Breast epithelium (tissue), 4 donors: ENCODE results near the gene IL17C. TPM values are rescaled to one million over a fixed set of nuclear protein-coding genes. Genes with fewer than 3 reads are reported as not detected.

Experiments
- DNase-seq, 2 donors: peaks; one replicate each; pipeline ENCODE4 v3.0.0-alpha.2; 2019; ENCODE audit warnings: low spot score in 2 of 2
- H3K27ac ChIP-seq, 2 donors: fragments of 200-600 bp; sonication (generic) in 1 of 2; one replicate each; pipeline ENCODE4 v1.5.1; 2016 to 2019; ENCODE audit warnings: mild to moderate bottlenecking in 1 of 2
- H3K27me3 ChIP-seq, 2 donors: fragments of 200-600 bp; sonication (generic) in 1 of 2; one replicate each; pipeline versions ENCODE4 v1.5.1 to v1.6.0; 2017 to 2019; ENCODE audit warnings: control low read depth in 1 of 2, mild to moderate bottlenecking in 1 of 2
- H3K36me3 ChIP-seq: fragments of 200-600 bp; one replicate; pipeline ENCODE4 v1.5.1; 2019
- H3K4me1 ChIP-seq, 2 donors: fragments of 200-600 bp; sonication (generic); one replicate each; pipeline ENCODE4 v1.5.1; 2016 to 2019; ENCODE audit warnings: control low read depth in 1 of 2
- H3K4me3 ChIP-seq, 3 donors: fragments of 200-600 bp; sonication (generic); 1 replicate in 2 of 3; 2 replicates in 1 of 3; pipeline ENCODE4 v1.5.1; 2016 to 2019; ENCODE audit warnings: mild to moderate bottlenecking in 3 of 3, moderate library complexity in 2 of 3
- H3K9me3 ChIP-seq, 2 donors: fragments of 200-600 bp; sonication (generic) in 1 of 2; one replicate each; pipeline ENCODE4 v1.5.1; 2016 to 2019; ENCODE audit warnings: control low read depth in 1 of 2
- POLR2A ChIP-seq: fragments of 450-650 bp; IDR thresholded peaks from one replicate; pipeline ENCODE4 v1.6.1; 2016; ENCODE audit warnings: antibody characterized with exemption, mild to moderate bottlenecking, moderate library complexity
- POLR2AphosphoS5 ChIP-seq, 3 donors: sonication (generic); formaldehyde crosslinking; IDR thresholded peaks; one replicate each; pipeline ENCODE4 v1.6.1; 2017; ENCODE audit warnings: antibody characterized with exemption in 3 of 3
- intact Hi-C: fragments of 100-400 bp; cut with DNase I; formaldehyde crosslinking; loops from one replicate; pipeline ENCODE4 v1.15.1; 2023; ENCODE audit warnings: low total_unique reads
- total RNA-seq, 3 donors: library from RNA; depleted of rRNA; stranded (reverse); fragments of >200 nt; gene quantifications; one replicate each; pipeline ENCODE4 v1.1.0, GENCODE V29; 2016
- TF ChIP-seq, protein P1 (sequence below), 3 donors: fragments of 450-650 bp; IDR thresholded peaks; one replicate each; pipeline ENCODE4 v1.5.1; 2016 to 2017; ENCODE audit warnings: antibody characterized with exemption in 3 of 3, mild to moderate bottlenecking in 3 of 3, moderate library complexity in 3 of 3

Gene IL17C
- total RNA-seq, 3 donors from 2014 or later = not detected

DNA sequence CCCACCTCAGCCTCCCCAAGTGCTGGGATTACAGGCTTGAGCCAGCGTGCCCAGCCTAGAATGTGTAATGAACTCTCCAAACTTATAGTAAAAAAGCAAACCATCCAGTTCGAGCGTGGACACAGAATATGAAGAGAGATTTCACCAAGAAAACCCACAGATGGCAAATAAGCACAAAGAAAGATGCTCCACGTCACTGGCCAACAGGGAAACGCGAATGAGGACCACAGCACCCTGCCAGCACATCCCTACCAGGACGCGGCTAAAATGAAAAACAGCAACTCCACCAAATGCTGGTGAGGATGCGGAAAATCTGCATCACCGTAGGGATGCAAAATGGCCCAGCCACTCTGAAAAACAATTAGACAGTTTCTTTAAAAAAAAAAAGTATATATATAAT, 23.1 kb downstream of the IL17C start:
- no peak for TF ChIP-seq POLR2AphosphoS5 (IDR thresholded peaks at IDR 0.05)
- TF ChIP-seq POLR2A = no peak
- TF ChIP-seq, protein P1, sequence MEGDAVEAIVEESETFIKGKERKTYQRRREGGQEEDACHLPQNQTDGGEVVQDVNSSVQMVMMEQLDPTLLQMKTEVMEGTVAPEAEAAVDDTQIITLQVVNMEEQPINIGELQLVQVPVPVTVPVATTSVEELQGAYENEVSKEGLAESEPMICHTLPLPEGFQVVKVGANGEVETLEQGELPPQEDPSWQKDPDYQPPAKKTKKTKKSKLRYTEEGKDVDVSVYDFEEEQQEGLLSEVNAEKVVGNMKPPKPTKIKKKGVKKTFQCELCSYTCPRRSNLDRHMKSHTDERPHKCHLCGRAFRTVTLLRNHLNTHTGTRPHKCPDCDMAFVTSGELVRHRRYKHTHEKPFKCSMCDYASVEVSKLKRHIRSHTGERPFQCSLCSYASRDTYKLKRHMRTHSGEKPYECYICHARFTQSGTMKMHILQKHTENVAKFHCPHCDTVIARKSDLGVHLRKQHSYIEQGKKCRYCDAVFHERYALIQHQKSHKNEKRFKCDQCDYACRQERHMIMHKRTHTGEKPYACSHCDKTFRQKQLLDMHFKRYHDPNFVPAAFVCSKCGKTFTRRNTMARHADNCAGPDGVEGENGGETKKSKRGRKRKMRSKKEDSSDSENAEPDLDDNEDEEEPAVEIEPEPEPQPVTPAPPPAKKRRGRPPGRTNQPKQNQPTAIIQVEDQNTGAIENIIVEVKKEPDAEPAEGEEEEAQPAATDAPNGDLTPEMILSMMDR (IDR thresholded peaks at IDR 0.05) = no peak
- intact Hi-C loops = no loop called here
- no peak overlapping the region for H3K4me3 ChIP-seq

DNA sequence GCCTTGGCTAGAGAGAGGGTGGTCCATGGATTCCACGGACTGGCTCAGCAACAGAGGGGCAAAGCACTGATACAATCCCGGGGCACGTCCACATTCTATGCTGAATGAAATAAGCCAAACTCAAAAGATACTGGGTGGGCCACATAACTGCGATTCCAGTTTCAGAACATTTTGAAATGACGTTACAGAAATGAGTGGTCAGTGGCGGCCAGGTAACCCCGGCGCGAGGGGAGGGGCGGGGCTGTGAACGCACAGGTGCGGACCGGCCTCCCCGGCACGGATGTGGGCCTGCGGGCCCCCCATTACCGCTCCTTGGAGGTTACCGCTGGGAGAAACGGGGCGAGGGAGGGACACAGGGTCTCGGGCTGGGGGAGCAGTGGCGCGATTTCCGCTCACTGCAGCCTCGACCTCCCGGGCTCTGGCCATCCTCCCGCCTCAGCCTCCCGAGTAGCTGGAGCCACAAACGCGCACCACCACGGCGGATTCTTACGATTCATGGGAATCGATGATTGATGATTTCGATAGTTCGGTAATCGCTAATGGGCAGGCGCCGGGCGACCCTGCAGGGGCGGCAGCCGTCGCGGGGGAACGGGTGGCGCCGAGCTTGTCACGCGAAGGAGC, 24.0 kb downstream of the IL17C start:
- intact Hi-C loops = no loop called here
- H3K36me3 ChIP-seq = no peaks in the 10 kb centered on the region
- peak overlapping the region; percentile 78 to 80 for H3K27ac ChIP-seq
- no peaks in the 10 kb centered on the region for H3K27me3 ChIP-seq
- TF ChIP-seq POLR2A (no peak), POLR2AphosphoS5 (IDR thresholded peaks at IDR 0.05) (no peak)
- TF ChIP-seq, protein P1 (IDR thresholded peaks at IDR 0.05) = no peak
- DNase-seq = no peak
- H3K4me3 ChIP-seq = peak overlapping the region; percentile 74 to 88 (median 88)
- H3K9me3 ChIP-seq = no peaks in the 10 kb centered on the region
- H3K4me1 ChIP-seq = no peaks in the 10 kb centered on the region

More for the DNA sequence above, 23.1 kb downstream of the IL17C start:
- no peaks in the 10 kb centered on the region for H3K27me3 ChIP-seq
- no peaks in the 10 kb centered on the region for H3K4me1 ChIP-seq
- DNase-seq = no peak
- H3K27ac ChIP-seq = no peak overlapping the region
- no peaks in the 10 kb centered on the region for H3K9me3 ChIP-seq
- no peaks in the 10 kb centered on the region for H3K36me3 ChIP-seq

DNA sequence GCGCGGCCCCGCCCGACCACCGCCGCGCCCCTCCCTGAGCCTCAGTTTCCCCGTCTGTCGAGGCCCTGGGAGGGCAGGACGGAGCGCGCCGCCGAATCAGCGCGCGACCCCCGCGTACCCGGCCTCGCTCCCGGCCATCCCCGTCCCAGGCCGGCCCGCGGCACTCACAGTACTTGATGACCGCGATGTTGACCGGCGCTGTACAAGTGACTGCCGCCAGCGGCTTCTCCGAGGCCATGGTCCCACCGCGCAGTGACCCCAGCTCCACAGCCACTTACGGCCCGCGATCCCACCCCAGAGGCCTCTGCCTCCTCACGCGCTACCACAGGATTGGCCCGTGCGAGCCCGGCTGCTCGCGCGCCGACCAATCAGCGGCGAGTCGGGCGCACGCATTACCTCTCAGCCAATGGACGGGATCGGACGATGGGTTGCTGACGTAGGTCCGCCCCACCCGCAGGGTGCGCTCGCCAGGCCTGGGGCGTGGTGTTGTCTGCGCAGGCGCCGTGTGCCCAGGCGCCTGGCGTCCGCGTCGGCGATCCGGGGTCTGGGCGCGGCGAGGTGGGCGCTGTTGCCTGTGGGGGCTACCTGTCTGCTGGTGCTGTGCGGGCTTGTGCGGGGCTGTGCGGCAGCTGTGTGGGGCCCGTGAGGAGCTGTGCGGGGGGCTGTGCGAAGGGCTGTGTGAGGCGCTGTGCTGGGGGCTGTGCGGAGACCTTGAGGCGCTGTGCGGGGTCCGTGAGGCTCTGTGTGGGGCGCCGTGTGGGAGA, 24.7 kb downstream of the IL17C start, which contains the start of gene MVD:
Gene MVD, minus strand, starts transcription at position 249 of the 764 bp plus-strand sequence. Its CDS starts 11 bp downstream, at position 238.
- intact Hi-C loops = no loop called here
- no peaks in the 10 kb centered on the region for H3K36me3 ChIP-seq
- H3K9me3 ChIP-seq = no peaks in the 10 kb centered on the region
- DNase-seq = peak; percentile 97 to 98
- H3K27me3 ChIP-seq = no peaks in the 10 kb centered on the region
- H3K4me1 ChIP-seq = no peaks in the 10 kb centered on the region
- H3K27ac ChIP-seq = peak within 1 kb of the TSS; percentile 78 to 80
- TF ChIP-seq POLR2AphosphoS5 (IDR thresholded peaks at IDR 0.05) (peak; percentile 34 to 68 (median 53)), POLR2A (no peak)
- peak within 1 kb of the TSS; percentile 74 to 88 (median 88) for H3K4me3 ChIP-seq

DNA sequence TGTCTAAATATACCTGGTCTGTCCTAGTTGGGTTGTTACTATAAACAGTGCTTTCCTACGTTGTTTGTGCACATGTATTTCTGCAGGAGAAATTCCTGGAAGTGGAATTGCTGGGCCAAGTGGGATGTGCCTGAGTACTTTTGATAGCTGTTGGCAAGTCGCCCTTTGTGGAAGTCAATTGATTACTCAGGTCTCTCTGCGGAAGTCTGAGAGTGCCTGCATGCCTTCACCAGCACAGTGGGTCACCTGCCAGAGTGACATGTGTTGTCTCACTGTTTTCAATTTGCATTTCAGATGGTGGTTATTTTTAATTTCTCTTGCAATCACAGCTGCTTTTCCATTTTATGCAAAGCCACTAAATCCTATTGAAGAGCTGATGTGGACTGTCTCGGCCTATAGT, 26.8 kb downstream of the IL17C start:
- no peaks in the 10 kb centered on the region for H3K9me3 ChIP-seq
- H3K27me3 ChIP-seq = no peaks in the 10 kb centered on the region
- no peaks in the 10 kb centered on the region for H3K4me1 ChIP-seq
- no peak for TF ChIP-seq POLR2A
- no peak for TF ChIP-seq POLR2AphosphoS5 (IDR thresholded peaks at IDR 0.05)
- TF ChIP-seq, protein P1 (IDR thresholded peaks at IDR 0.05) = no peak
- no peak for DNase-seq
- H3K4me3 ChIP-seq = no peak overlapping the region
- H3K36me3 ChIP-seq = no peaks in the 10 kb centered on the region
- no peak overlapping the region for H3K27ac ChIP-seq
- intact Hi-C loops = no loop called here

DNA sequence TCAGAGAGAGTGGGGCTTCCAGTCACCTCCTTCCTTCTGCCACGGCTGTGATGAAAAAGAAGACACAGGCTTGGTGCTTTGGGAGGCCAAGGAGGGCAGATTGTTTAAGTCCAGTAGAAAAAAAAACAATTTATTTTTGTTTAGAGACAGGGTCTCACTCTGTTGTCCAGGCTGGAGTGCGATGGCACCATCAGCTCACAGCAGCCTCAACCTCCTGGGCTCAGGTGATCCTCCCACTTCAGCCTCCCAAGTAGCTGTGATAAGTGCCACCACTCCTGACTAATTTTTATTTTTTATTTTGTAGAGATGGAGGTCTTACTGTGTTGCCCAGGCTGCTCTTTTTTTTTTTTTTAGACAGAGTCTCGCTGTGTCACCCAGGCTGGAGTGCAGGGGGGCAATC, 27.2 kb downstream of the IL17C start:
- Histone ChIP-seq H3K27ac (no peak overlapping the region), H3K4me3 (no peak overlapping the region), H3K36me3 (no peaks in the 10 kb centered on the region), H3K27me3 (no peaks in the 10 kb centered on the region), H3K9me3 (no peaks in the 10 kb centered on the region), H3K4me1 (no peaks in the 10 kb centered on the region)
- intact Hi-C loops = no loop called here
- TF ChIP-seq, protein P1 (IDR thresholded peaks at IDR 0.05) = no peak
- TF ChIP-seq POLR2A (no peak), POLR2AphosphoS5 (IDR thresholded peaks at IDR 0.05) (no peak)
- DNase-seq = no peak
